Measurements from ENCODE around the gene C12orf75. TPM values are rescaled to one million over a fixed set of nuclear protein-coding genes. Genes with fewer than 3 reads are reported as not detected.

C12orf75 gene
- total and polyA plus RNA-seq, 2 of the 13 experiments (the other 11 are each of a cell fraction or from before 2014, with no cell fraction given): 16.1 to 19.8 TPM

DNA sequence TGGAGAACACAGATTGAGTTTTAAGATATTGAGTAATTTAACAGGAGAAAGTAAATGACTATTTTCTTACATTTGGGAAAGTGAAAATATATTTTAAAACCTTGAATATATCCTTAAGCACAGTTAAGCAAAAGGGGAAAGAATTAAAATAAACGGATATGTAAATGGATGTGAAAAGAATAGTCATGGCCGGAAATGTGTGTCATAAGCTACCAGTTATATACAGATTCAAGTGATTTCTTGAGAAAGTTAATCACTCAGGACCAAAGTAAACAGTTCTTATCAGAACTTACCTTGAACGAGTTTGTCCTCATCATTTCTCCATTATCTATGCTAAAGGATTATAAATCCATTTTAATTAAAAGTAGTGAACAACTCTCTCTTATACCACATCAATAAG lies 33.4 kb downstream of the C12orf75 start:
- ChIA-PET POLR2A (no interaction called here), CTCF (ENCODE audit: low intra/inter-chr PET ratio, low total read pairs) (no interaction called here)
- no peaks in the 10 kb centered on the region for H3K27me3 ChIP-seq (ENCODE audit: control insufficient read depth in 1 of 2, insufficient read depth in 2 of 2, low read length in 2 of 2)
- no peaks in the 10 kb centered on the region for H4K20me1 ChIP-seq (ENCODE audit: insufficient read depth, low read length)
- DNase-seq (ENCODE audit: low spot score) (no peak), ATAC-seq (no peak), FAIRE-seq (no peak)
- no peaks in the 10 kb centered on the region for H3K9me3 ChIP-seq (ENCODE audit: low read length)
- no peaks in the 10 kb centered on the region for H3K79me2 ChIP-seq (ENCODE audit: insufficient read depth, low read length)
- no peaks in the 10 kb centered on the region for H3K4me1 ChIP-seq (ENCODE audit: insufficient read depth, low read length)
- 83% methylated on average over 3 of the region's 3 CpGs for WGBS (ENCODE audit: low lambda C conversion rate)
- H3K4me2 ChIP-seq (ENCODE audit: low read depth, low read length): no peak overlapping the region
- no peak overlapping the region for H3K9ac ChIP-seq (ENCODE audit: insufficient read depth, low read depth, low read length)
- no peak overlapping the region for H3K27ac ChIP-seq (ENCODE audit: extremely low read length, insufficient read depth, low read length)
- BruUV-seq (replicated peaks): no TSS peak
- TF ChIP-seq, protein P1, sequence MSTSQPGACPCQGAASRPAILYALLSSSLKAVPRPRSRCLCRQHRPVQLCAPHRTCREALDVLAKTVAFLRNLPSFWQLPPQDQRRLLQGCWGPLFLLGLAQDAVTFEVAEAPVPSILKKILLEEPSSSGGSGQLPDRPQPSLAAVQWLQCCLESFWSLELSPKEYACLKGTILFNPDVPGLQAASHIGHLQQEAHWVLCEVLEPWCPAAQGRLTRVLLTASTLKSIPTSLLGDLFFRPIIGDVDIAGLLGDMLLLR (CRISPR knock-in tag; IDR thresholded peaks at IDR 0.05): no peak
- TF ChIP-seq SMAD3 (CRISPR knock-in tag; IDR thresholded peaks at IDR 0.05) (no peak), CENPX (CRISPR knock-in tag; IDR thresholded peaks at IDR 0.05) (no peak), TGIF2 (CRISPR knock-in tag; IDR thresholded peaks at IDR 0.05) (no peak)
- TF ChIP-seq, protein P2, sequence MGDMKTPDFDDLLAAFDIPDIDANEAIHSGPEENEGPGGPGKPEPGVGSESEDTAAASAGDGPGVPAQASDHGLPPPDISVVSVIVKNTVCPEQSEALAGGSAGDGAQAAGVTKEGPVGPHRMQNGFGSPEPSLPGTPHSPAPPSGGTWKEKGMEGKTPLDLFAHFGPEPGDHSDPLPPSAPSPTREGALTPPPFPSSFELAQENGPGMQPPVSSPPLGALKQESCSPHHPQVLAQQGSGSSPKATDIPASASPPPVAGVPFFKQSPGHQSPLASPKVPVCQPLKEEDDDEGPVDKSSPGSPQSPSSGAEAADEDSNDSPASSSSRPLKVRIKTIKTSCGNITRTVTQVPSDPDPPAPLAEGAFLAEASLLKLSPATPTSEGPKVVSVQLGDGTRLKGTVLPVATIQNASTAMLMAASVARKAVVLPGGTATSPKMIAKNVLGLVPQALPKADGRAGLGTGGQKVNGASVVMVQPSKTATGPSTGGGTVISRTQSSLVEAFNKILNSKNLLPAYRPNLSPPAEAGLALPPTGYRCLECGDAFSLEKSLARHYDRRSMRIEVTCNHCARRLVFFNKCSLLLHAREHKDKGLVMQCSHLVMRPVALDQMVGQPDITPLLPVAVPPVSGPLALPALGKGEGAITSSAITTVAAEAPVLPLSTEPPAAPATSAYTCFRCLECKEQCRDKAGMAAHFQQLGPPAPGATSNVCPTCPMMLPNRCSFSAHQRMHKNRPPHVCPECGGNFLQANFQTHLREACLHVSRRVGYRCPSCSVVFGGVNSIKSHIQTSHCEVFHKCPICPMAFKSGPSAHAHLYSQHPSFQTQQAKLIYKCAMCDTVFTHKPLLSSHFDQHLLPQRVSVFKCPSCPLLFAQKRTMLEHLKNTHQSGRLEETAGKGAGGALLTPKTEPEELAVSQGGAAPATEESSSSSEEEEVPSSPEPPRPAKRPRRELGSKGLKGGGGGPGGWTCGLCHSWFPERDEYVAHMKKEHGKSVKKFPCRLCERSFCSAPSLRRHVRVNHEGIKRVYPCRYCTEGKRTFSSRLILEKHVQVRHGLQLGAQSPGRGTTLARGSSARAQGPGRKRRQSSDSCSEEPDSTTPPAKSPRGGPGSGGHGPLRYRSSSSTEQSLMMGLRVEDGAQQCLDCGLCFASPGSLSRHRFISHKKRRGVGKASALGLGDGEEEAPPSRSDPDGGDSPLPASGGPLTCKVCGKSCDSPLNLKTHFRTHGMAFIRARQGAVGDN (CRISPR knock-in tag; IDR thresholded peaks at IDR 0.05): no peak
- TF ChIP-seq, protein P3, sequence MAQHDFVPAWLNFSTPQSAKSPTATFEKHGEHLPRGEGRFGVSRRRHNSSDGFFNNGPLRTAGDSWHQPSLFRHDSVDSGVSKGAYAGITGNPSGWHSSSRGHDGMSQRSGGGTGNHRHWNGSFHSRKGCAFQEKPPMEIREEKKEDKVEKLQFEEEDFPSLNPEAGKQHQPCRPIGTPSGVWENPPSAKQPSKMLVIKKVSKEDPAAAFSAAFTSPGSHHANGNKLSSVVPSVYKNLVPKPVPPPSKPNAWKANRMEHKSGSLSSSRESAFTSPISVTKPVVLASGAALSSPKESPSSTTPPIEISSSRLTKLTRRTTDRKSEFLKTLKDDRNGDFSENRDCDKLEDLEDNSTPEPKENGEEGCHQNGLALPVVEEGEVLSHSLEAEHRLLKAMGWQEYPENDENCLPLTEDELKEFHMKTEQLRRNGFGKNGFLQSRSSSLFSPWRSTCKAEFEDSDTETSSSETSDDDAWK (CRISPR knock-in tag; IDR thresholded peaks at IDR 0.05): no peak
- in situ Hi-C loops (cut with HindIII; ENCODE audit: extremely low pct_ligation_motif_present, low pct_unique_long_range_greater_than_20kb) (no loop called here), intact Hi-C loops (cut with micrococcal nuclease; ENCODE audit: unreplicated experiment) (no loop called here)
- H2AFZ ChIP-seq (ENCODE audit: low read length): no peak overlapping the region
- no peak overlapping the region for H3K4me3 ChIP-seq (replicated peaks in 1 of 3; ENCODE audit: insufficient read depth in 1 of 3, low read depth in 2 of 3, low read length in 3 of 3)
- no peaks in the 10 kb centered on the region for H3K36me3 ChIP-seq (replicated peaks in 1 of 2; ENCODE audit: control insufficient read depth in 1 of 2, insufficient read depth in 2 of 2, low read length in 2 of 2)

Measured in HepG2 (cell line).